DMS79 treated with DMSO at 0.1 percent for 48 hours (cell line): ENCODE results near the gene MEPE.

Source experiments
- DNase-seq: peaks from one replicate; lab custom pipeline; 2025; lab: John Stamatoyannopoulos, UW

MEPE gene

GRCh38 chr4:87832669-87833068 is at the start of gene MEPE:
MEPE (plus strand) TSS chr4:87832969; CDS start chr4:87834715, 1,746 bp downstream.
- DNase-seq: no peak

- DNase-seq: no peak
These were observed 49.0 kb upstream of the MEPE start for GRCh38 chr4:87783781-87784180.

- DNase-seq: no peak
These were observed 46.8 kb upstream of the MEPE start for GRCh38 chr4:87785731-87786509.

- no peak for DNase-seq
These were observed 33.3 kb upstream of the MEPE start, which contains the start of gene IBSP for GRCh38 chr4:87799301-87800113. IBSP (plus strand) TSS chr4:87799554; CDS start chr4:87802362, 2,808 bp downstream.

GRCh38 chr4:87802858-87803257 is 29.9 kb upstream of the MEPE start:
- DNase-seq: no peak

GRCh38 chr4:87803421-87803820 is 29.3 kb upstream of the MEPE start:
- no peak for DNase-seq

GRCh38 chr4:87804871-87805270 is 27.9 kb upstream of the MEPE start:
- DNase-seq: no peak

GRCh38 chr4:87805971-87806370 is 26.8 kb upstream of the MEPE start:
- no peak for DNase-seq

- DNase-seq: no peak
These were observed 26.2 kb upstream of the MEPE start for GRCh38 chr4:87806520-87806919.

GRCh38 chr4:87807402-87807801 is 25.4 kb upstream of the MEPE start:
- no peak for DNase-seq

GRCh38 chr4:87811977-87812376 is 20.8 kb upstream of the MEPE start:
- DNase-seq: no peak

- DNase-seq: no peak
These were observed 13.4 kb upstream of the MEPE start for GRCh38 chr4:87819281-87819919.

- DNase-seq: no peak
These were observed 9.6 kb upstream of the MEPE start for GRCh38 chr4:87823200-87823599.

- no peak for DNase-seq
These were observed 9.0 kb upstream of the MEPE start for GRCh38 chr4:87823724-87824123.

GRCh38 chr4:87824352-87824751 is 8.4 kb upstream of the MEPE start:
- no peak for DNase-seq

- DNase-seq: no peak
These were observed 1.6 kb downstream of the MEPE start for GRCh38 chr4:87834401-87834800.

GRCh38 chr4:87835197-87835596 is 2.4 kb downstream of the MEPE start:
- no peak for DNase-seq

GRCh38 chr4:87835743-87836142 is 3.0 kb downstream of the MEPE start:
- no peak for DNase-seq

GRCh38 chr4:87838205-87838604 is 5.4 kb downstream of the MEPE start:
- DNase-seq: no peak

GRCh38 chr4:87838890-87839591 is 6.3 kb downstream of the MEPE start:
- peak; percentile 2 for DNase-seq

- DNase-seq: no peak
These were observed 6.8 kb downstream of the MEPE start for GRCh38 chr4:87839592-87839946.

- DNase-seq: no peak
These were observed 7.4 kb downstream of the MEPE start for GRCh38 chr4:87840149-87840548.
